ENCODE measurements around the gene NEBL.

DNA sequence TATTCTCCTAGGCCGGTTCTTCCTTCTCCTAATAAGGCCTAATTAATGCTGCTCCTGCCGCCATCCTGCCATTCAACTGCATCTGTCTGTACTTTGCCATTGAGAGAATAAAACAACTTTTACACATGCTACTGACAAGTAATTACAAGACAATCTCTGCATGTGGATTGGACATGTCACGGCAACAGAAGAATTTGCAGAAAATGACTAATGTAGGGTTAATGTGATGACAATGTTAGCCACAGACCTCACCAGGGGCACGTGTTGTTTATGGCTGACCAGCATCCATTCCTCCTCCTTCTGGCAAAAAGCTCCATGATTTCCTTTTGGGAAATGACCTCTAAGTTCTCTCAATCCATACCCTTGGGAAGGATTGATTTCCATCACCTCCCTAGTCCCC, 58.0 kb downstream of the NEBL start:
- no peak for TF ChIP-seq EZH2 (IDR thresholded peaks at IDR 0.05)
- no peak for TF ChIP-seq POLR2AphosphoS5 (IDR thresholded peaks at IDR 0.05; ENCODE audit: borderline replicate concordance, low read depth, low read length)
